NCI-H748 (cell line): ENCODE data around the gene PRMT9.

ENCODE experiments used
- DNase-seq: peaks from one replicate; lab custom pipeline; 2025; ENCODE audit not compliant: unreplicated experiment; lab: John Stamatoyannopoulos, UW

PRMT9 gene

DNA sequence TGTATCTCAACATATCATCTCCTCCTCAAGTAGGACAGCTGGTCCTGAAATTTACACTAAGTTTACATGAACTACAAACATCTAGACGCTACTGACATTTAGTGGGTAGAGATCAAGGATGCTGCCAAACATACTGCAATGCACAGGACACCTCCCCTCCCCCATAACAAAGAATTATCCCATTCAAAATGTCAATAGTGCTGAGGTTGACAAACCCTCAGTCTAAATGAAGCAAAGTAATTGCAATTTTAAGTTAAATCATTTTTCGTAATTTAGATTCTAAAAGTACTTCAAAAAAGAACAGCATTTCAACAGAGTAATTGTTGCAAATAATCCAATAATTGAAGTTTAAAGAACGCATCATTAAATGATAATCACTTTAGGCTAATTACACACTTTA lies 1.2 kb downstream of the PRMT9 start:
- peak; percentile 37 for DNase-seq

- DNase-seq = no peak
Observed at GRCh38 chr4:147678796-147679549, 5.0 kb downstream of the PRMT9 start.

- DNase-seq = no peak
Observed at GRCh38 chr4:147678106-147678505, 5.9 kb downstream of the PRMT9 start.

- no peak for DNase-seq
Observed at GRCh38 chr4:147674496-147674895, 9.5 kb downstream of the PRMT9 start.

GRCh38 chr4:147674073-147674472 lies 9.9 kb downstream of the PRMT9 start:
- no peak for DNase-seq

DNA sequence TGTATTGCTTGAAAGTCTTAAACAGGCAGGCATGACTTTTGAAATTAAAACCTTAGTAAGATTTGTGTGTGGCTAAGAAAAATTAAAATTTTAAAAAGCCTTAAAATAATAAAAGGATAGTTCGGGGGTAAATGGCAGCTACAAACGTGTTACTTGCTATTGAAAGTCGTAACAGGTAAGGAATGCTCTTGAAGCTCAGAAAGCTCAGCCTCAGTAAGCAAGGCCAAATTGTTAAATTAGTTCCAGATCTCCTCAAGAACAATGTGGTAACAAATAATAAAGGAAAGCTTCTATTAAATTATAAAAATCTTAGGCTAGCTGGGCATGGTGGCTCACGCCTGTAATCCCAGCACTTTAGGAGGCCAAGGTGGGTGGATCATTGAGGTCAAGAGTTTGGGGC lies 25.5 kb downstream of the PRMT9 start:
- no peak for DNase-seq

DNA sequence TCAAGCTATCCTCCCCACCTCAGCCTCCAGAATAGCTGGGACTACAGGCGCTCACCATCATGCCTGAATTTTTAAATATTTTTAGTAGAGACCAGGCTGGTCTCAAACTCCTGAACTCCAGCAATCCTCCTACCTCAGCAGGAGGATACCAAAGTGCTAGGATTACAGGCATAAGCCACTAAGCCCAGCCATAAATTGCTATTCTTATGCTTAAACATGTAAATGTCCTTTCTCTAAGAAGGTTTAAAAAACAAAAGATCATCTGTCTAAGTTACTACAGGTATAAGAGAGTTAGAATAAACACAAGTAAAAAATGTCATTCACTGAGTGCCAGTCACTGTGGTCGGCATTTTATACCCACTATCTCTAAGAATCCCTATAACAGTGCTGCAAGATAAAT lies 28.3 kb downstream of the PRMT9 start:
- no peak for DNase-seq

- DNase-seq = no peak
Observed at GRCh38 chr4:147651563-147651962, 32.4 kb downstream of the PRMT9 start.

DNA sequence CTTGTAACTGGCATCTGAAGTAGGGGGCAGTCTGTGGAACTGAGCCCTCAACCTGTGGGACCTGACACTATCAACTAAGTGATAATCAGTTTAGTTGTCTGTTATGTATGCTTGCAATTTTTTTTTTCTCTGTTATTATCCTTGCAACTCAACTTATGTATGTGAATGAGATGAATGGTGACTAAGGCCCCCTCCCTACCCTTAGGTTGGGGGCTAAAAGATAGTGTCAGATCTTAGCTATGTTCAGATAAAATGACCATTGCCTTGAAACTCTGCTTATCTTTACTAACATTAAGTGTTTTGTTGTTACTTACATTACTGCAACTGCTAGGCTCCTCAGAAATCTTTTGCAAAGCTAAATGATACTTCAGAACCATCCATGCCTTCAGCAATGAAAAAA lies 35.3 kb downstream of the PRMT9 start:
- no peak for DNase-seq

GRCh38 chr4:147645099-147645498 lies 38.9 kb downstream of the PRMT9 start:
- DNase-seq = no peak

DNA sequence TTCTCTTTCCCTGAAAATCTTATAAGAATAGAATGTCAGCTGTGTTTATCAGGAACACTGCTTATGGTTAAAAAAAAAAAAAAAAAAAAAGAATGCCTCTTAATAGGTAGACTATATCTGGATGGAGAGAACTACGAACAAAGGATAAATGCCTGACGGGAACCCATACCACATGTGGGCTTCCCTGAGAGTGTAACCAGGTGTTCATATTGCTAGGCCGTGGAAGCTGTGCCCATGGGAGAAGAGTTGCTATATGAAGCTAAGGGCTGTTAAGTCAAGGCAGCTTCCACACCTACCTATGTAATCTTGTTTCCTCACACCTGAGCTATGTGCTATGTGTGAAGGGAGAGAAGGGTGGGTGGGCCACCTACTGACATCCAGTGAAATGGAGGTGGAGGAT lies 39.5 kb downstream of the PRMT9 start:
- DNase-seq = no peak

GRCh38 chr4:147643616-147644015 lies 40.3 kb downstream of the PRMT9 start:
- DNase-seq = no peak

DNA sequence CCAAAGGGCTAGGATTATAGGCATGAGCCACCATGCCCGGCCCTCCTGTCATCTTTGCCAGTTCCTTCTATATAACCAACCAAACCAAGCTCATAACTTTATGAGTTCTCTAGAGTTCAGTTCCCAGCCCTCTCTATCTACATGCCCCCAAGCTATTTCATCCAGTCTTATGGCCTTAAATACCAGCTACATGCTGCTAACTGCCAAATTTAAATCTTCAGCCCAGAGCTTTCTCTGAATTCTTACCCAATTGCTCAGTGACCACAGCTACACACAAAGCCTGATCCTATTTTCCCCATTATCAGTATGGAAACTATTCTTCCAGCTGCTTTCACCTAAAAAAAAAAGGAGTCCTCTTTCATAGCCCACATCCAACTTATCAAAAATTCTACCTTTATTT lies 43.6 kb downstream of the PRMT9 start:
- no peak for DNase-seq

- DNase-seq = no peak
Observed at GRCh38 chr4:147639388-147639787, 44.6 kb downstream of the PRMT9 start.

DNA sequence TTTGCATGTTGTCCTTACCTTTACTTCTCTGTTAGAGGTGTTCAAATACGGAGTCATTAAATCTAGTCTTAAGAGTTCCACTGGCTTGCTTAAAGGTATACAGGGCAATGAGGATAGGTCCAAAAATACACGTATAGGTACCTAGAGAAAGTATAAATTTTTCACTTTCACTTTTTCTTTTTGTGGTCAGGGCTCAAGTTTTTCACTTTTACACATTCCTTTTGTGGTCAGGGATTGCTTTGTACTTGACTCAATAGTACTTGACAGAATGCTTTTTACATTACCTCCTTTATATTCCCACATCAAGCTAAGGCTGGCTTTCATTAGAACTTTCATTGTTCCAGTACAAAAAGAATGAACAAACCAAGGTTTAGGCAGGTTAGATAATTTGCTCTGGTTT lies 45.0 kb downstream of the PRMT9 start:
- DNase-seq = no peak

GRCh38 chr4:147638365-147638764 lies 45.6 kb downstream of the PRMT9 start:
- DNase-seq = no peak

- DNase-seq = no peak
Observed at GRCh38 chr4:147635348-147635747, 48.6 kb downstream of the PRMT9 start.

GRCh38 chr4:147633643-147634042 lies 50.3 kb downstream of the PRMT9 start:
- no peak for DNase-seq

DNA sequence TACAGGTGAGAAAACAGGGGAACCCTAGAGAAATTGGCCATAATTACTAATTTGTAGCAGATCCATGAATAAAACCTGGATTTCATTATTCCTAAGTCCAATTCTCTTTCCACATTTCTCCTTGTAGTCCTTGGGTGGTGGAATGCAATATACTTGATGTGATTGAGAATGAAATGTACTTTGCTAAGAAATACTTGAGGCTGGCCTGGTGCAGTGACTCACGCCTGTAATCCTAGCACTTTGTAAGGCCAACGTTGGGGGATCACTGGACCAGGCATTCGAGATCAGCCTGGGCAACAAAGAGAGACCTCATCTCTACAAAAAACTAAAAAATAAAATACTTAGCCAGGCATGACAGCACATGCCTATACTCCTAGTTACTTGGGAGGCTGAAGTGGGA lies 50.9 kb downstream of the PRMT9 start:
- no peak for DNase-seq

- no peak for DNase-seq
Observed at GRCh38 chr4:147629783-147630730, 53.9 kb downstream of the PRMT9 start.

- no peak for DNase-seq
Observed at GRCh38 chr4:147628415-147628814, 55.5 kb downstream of the PRMT9 start.

- DNase-seq = no peak
Observed at GRCh38 chr4:147626903-147627302, 57.1 kb downstream of the PRMT9 start.
